ENCODE measurements around the gene SKOR1.

Gene SKOR1

DNA sequence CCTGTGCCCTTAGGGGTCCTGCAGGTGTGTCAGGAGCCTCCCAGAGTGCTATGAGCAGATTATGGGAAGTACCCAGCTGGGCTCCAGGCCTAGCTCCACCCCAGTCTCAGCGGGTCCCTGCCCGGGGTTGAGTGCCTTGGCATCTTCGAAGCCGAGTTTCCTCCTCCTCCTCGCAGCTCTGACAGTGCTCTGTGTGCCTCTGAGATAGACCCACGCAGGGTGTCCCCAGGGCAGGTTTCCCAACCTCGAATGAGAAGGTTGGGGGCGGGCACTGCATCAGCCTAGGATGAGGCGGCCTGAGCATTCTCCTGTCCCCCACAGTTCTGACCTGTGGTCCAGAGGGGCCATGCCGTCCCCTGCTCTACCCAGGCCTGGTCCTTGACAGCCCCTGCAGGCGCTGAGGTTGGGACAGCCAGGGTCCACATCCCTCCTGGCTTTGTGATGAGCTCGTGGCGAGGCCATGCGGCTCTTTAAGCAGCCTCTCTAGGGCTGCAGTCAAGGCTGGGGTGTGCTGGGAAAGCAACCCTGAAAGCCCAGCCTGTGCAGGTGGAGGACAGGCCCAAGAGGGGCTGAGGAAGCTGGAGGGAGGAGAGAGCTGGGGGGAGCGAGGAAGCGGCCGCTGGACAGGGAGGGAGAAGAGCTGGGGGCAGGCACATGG is 20.2 kb upstream of the SKOR1 start:
- Histone ChIP-seq H3K36me3 (ENCODE audit: insufficient read depth, insufficient read length, low read length) (no peaks in the 10 kb centered on the region), H3K4me1 (ENCODE audit: insufficient read depth, insufficient read length) (peaks cover 17% of the 10 kb centered on the region), H3K9ac (ENCODE audit: insufficient read length, low read depth) (no peak overlapping the region), H3K27me3 (ENCODE audit: insufficient read depth, insufficient read length) (no peaks in the 10 kb centered on the region), H3K9me3 (ENCODE audit: insufficient read depth, low read length) (no peaks in the 10 kb centered on the region), H3K4me3 (ENCODE audit: insufficient read length, low read depth) (no peak overlapping the region)
- DNase-seq (ENCODE audit: low read depth, low spot score) = no peak
- no peak for TF ChIP-seq YY1 (IDR thresholded peaks at IDR 0.05; ENCODE audit: insufficient read depth, insufficient read length)
- TF ChIP-seq ZNF274 (IDR thresholded peaks at IDR 0.05; ENCODE audit: low read depth, low read length) = no peak
- TF ChIP-seq SUZ12 (IDR thresholded peaks at IDR 0.05; ENCODE audit: extremely low read depth, insufficient read depth, insufficient read length) = no peak

DNA sequence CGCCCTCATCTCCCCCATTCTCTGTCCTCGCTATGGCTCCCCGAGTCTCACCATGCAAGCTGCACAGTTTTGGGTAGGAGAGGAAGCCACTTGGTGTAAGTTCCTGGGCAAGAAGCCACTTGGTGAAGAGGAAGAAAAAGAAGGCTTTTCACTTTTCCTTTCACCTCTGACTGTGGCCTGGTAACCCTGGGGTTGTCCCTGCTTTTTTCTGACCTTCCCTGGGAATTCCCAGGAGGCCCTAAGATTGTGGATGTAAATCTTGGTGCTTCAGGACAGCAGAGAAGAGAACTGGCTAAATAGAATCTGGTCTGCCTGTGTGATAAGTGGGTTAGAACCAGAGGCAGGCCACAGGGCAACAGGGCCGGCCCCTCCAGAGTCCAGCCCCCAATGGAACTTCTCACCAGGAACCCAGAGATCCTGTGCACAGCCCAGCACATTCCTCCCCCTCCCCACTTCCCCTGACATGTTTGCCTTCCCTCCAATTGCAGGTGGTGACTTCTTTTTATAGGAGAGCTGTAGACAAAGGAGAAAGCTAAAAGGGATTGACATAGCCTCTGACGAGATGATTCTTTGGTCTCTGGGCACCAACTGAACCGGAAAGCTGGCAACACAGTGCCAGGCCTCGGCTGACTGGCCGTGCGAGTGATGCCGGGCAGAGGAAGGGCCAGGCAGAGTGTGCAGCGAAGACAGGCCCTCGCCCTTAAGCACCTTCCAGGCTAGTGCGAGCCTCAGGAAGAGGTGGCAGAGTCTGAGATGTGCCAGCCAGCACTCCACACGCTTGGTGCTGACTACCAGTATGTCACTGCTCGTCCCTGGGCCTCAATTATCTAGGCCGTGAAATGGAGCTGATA is 19.4 kb upstream of the SKOR1 start:
- no peaks in the 10 kb centered on the region for H3K27me3 ChIP-seq (ENCODE audit: insufficient read depth, insufficient read length)
- H3K9me3 ChIP-seq (ENCODE audit: insufficient read depth, low read length) = no peaks in the 10 kb centered on the region
- H3K4me3 ChIP-seq (ENCODE audit: insufficient read length, low read depth) = no peak overlapping the region
- H3K36me3 ChIP-seq (ENCODE audit: insufficient read depth, insufficient read length, low read length) = no peaks in the 10 kb centered on the region
- peaks cover 17% of the 10 kb centered on the region for H3K4me1 ChIP-seq (ENCODE audit: insufficient read depth, insufficient read length)
- TF ChIP-seq SUZ12 (IDR thresholded peaks at IDR 0.05; ENCODE audit: extremely low read depth, insufficient read depth, insufficient read length) (no peak), YY1 (IDR thresholded peaks at IDR 0.05; ENCODE audit: insufficient read depth, insufficient read length) (no peak), ZNF274 (IDR thresholded peaks at IDR 0.05; ENCODE audit: low read depth, low read length) (no peak)
- no peak overlapping the region for H3K9ac ChIP-seq (ENCODE audit: insufficient read length, low read depth)
- DNase-seq (ENCODE audit: low read depth, low spot score) = no peak

DNA sequence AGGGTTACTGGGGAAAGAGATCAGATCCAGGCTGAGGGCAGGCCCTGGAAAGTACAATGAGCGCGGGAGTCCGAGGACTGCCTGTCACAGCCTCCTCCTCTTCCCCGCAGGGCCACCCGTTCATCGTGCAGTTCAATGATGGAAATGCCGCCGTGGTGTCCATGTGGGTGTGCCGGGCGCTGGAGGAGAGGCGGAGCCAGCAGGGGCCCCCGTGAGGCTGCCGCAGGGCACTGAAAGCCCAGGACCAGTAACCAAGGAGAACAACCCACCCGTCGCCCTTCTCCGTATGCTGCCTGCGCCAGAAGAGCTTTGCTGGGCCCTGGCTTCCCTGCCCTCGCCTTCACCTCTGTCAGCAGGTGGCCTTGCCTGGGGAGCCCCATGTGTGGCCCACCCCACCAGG is 18.8 kb upstream of the SKOR1 start:
- Histone ChIP-seq H3K4me1 (ENCODE audit: insufficient read depth, insufficient read length) (peaks cover 19% of the 10 kb centered on the region), H3K9me3 (ENCODE audit: insufficient read depth, low read length) (no peaks in the 10 kb centered on the region), H3K27me3 (ENCODE audit: insufficient read depth, insufficient read length) (no peaks in the 10 kb centered on the region), H3K4me3 (ENCODE audit: insufficient read length, low read depth) (no peak overlapping the region), H3K36me3 (ENCODE audit: insufficient read depth, insufficient read length, low read length) (no peaks in the 10 kb centered on the region), H3K9ac (ENCODE audit: insufficient read length, low read depth) (no peak overlapping the region)
- TF ChIP-seq YY1 (IDR thresholded peaks at IDR 0.05; ENCODE audit: insufficient read depth, insufficient read length) = no peak
- no peak for TF ChIP-seq ZNF274 (IDR thresholded peaks at IDR 0.05; ENCODE audit: low read depth, low read length)
- no peak for TF ChIP-seq SUZ12 (IDR thresholded peaks at IDR 0.05; ENCODE audit: extremely low read depth, insufficient read depth, insufficient read length)
- no peak for DNase-seq (ENCODE audit: low read depth, low spot score)

DNA sequence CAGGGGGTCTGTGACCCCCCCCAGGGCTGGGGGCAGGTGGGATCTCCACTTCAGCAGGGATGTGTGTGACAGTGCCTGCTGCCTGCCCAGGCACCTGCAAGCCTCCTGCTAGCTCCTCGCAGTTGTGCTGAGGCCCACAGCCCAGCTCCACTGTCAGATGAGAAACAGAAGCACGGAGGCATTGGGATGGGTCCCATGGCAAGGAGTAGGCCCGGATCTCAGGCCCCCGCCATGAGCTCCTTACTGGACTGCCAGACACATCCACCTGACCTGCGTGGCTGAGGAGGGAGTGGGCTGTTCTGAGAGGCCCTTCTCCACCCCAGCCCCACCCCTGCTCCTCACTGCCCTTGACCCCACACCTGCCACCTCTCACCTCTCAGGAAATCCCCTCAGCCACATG is 18.2 kb upstream of the SKOR1 start:
- H3K36me3 ChIP-seq (ENCODE audit: insufficient read depth, insufficient read length, low read length) = no peaks in the 10 kb centered on the region
- H3K9ac ChIP-seq (ENCODE audit: insufficient read length, low read depth) = no peak overlapping the region
- no peak for TF ChIP-seq SUZ12 (IDR thresholded peaks at IDR 0.05; ENCODE audit: extremely low read depth, insufficient read depth, insufficient read length)
- no peaks in the 10 kb centered on the region for H3K9me3 ChIP-seq (ENCODE audit: insufficient read depth, low read length)
- DNase-seq (ENCODE audit: low read depth, low spot score) = no peak
- H3K4me3 ChIP-seq (ENCODE audit: insufficient read length, low read depth) = no peak overlapping the region
- no peaks in the 10 kb centered on the region for H3K27me3 ChIP-seq (ENCODE audit: insufficient read depth, insufficient read length)
- H3K4me1 ChIP-seq (ENCODE audit: insufficient read depth, insufficient read length) = peaks cover 22% of the 10 kb centered on the region

DNA sequence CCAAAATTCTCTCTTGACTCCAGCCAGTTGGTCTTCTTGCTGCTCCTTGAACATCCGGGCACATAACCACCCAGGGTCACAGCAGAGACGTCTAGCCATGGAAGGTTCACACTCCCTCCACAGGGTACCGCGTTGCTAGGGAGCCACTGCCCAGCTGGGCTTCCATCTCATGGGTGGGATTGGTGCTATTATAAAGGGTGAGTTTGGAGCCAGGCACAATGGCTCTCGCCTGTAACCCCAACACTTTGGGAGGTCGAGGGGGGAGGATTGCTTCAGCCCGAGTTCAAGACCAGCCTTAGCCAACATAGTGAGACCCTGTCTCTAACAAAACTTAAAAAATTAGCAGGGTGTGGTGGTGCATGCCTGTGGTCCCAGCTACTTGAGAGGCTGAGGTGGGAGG is 17.5 kb upstream of the SKOR1 start:
- H3K4me1 ChIP-seq (ENCODE audit: insufficient read depth, insufficient read length) = peaks cover 26% of the 10 kb centered on the region
- H3K4me3 ChIP-seq (ENCODE audit: insufficient read length, low read depth) = no peak overlapping the region
- TF ChIP-seq ZNF274 (IDR thresholded peaks at IDR 0.05; ENCODE audit: low read depth, low read length) = no peak
- no peak for TF ChIP-seq SUZ12 (IDR thresholded peaks at IDR 0.05; ENCODE audit: extremely low read depth, insufficient read depth, insufficient read length)
- no peak for TF ChIP-seq YY1 (IDR thresholded peaks at IDR 0.05; ENCODE audit: insufficient read depth, insufficient read length)
- DNase-seq (ENCODE audit: low read depth, low spot score) = no peak
- H3K9me3 ChIP-seq (ENCODE audit: insufficient read depth, low read length) = no peaks in the 10 kb centered on the region
- H3K9ac ChIP-seq (ENCODE audit: insufficient read length, low read depth) = no peak overlapping the region
- H3K36me3 ChIP-seq (ENCODE audit: insufficient read depth, insufficient read length, low read length) = no peaks in the 10 kb centered on the region
- H3K27me3 ChIP-seq (ENCODE audit: insufficient read depth, insufficient read length) = no peaks in the 10 kb centered on the region

DNA sequence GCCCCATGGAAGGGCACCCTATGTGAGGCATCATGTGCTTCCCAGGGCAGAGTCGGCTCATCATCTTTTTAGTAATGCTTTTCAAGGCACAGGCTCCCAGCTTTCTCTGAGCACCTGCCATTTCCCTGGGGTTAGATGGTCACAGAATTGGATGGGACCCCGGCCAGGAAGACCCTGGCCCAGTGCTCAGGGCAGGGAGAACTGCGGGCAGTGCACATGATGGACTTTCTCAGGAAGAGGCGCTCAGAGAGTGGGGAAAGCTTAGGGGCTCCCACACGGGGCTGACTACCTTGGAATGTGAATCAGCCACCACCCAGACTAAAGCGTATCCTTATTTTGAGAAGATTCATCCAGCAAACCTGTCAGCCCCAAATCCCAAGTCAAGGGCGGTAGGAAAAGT is 16.5 kb upstream of the SKOR1 start:
- DNase-seq (ENCODE audit: low read depth, low spot score) = no peak
- Histone ChIP-seq H3K36me3 (ENCODE audit: insufficient read depth, insufficient read length, low read length) (no peaks in the 10 kb centered on the region), H3K9me3 (ENCODE audit: insufficient read depth, low read length) (no peaks in the 10 kb centered on the region), H3K4me1 (ENCODE audit: insufficient read depth, insufficient read length) (peaks cover 26% of the 10 kb centered on the region), H3K9ac (ENCODE audit: insufficient read length, low read depth) (no peak overlapping the region), H3K4me3 (ENCODE audit: insufficient read length, low read depth) (no peak overlapping the region), H3K27me3 (ENCODE audit: insufficient read depth, insufficient read length) (no peaks in the 10 kb centered on the region)
- TF ChIP-seq ZNF274 (IDR thresholded peaks at IDR 0.05; ENCODE audit: low read depth, low read length) = no peak
- no peak for TF ChIP-seq YY1 (IDR thresholded peaks at IDR 0.05; ENCODE audit: insufficient read depth, insufficient read length)
- no peak for TF ChIP-seq SUZ12 (IDR thresholded peaks at IDR 0.05; ENCODE audit: extremely low read depth, insufficient read depth, insufficient read length)

DNA sequence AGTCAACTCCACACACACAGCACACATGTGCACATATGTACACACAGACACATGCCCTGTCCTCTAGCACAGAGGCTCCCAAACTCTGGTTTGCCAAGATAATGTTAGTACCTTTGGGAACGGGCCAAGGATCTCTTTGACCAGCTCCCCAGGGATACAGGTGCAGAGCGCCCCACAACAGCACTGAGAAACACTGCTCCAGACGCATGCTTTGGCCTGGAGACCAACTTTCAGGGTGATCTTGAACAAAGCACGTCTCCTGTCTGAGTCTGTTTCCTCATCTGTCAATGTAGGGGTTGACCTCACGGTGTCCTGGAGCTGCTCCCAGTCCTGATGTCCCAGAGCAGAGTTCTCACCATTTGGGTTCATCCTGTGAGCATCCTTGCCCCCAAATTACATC is 15.9 kb upstream of the SKOR1 start:
- Histone ChIP-seq H3K36me3 (ENCODE audit: insufficient read depth, insufficient read length, low read length) (no peaks in the 10 kb centered on the region), H3K4me3 (ENCODE audit: insufficient read length, low read depth) (no peak overlapping the region), H3K9me3 (ENCODE audit: insufficient read depth, low read length) (no peaks in the 10 kb centered on the region), H3K9ac (ENCODE audit: insufficient read length, low read depth) (no peak overlapping the region), H3K4me1 (ENCODE audit: insufficient read depth, insufficient read length) (peaks cover 22% of the 10 kb centered on the region), H3K27me3 (ENCODE audit: insufficient read depth, insufficient read length) (no peaks in the 10 kb centered on the region)
- TF ChIP-seq ZNF274 (IDR thresholded peaks at IDR 0.05; ENCODE audit: low read depth, low read length) = no peak
- TF ChIP-seq YY1 (IDR thresholded peaks at IDR 0.05; ENCODE audit: insufficient read depth, insufficient read length) = no peak
- TF ChIP-seq SUZ12 (IDR thresholded peaks at IDR 0.05; ENCODE audit: extremely low read depth, insufficient read depth, insufficient read length) = no peak
- no peak for DNase-seq (ENCODE audit: low read depth, low spot score)
